ENCODE measurements around the gene SRRM3. TPM values are rescaled to one million over a fixed set of nuclear protein-coding genes. Genes with fewer than 3 reads are reported as not detected.

The SRRM3 gene
- total and polyA plus RNA-seq, 9 of the 15 experiments (the other 6 are each of a cell fraction or from before 2014, with no cell fraction given), result 0.04 to 0.91 (median 0.46) TPM; not detected in 2

DNA sequence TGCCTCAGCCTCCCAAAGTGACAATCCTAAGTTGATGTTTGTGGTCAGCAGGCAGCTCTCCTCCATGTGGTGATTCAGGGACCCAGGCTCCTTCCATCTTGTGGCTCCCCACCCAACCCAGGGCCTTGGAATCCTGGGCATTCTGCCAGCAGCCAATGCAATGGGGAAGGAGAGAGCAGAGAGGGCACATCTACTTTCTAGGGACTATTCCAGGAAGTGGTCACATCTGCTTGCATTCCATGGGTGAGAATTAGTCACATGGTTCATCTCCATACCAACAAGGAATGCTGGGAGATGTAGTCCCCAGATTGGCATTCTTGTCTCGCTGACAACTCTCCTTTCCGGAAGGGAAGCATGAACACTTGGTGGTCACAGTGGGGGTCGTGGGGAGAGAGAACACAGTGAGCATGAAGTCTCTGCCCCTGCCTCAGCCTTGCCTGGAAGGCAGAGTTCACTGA is 9.9 kb upstream of the SRRM3 start (continued):
- TF ChIP-seq, protein P1, sequence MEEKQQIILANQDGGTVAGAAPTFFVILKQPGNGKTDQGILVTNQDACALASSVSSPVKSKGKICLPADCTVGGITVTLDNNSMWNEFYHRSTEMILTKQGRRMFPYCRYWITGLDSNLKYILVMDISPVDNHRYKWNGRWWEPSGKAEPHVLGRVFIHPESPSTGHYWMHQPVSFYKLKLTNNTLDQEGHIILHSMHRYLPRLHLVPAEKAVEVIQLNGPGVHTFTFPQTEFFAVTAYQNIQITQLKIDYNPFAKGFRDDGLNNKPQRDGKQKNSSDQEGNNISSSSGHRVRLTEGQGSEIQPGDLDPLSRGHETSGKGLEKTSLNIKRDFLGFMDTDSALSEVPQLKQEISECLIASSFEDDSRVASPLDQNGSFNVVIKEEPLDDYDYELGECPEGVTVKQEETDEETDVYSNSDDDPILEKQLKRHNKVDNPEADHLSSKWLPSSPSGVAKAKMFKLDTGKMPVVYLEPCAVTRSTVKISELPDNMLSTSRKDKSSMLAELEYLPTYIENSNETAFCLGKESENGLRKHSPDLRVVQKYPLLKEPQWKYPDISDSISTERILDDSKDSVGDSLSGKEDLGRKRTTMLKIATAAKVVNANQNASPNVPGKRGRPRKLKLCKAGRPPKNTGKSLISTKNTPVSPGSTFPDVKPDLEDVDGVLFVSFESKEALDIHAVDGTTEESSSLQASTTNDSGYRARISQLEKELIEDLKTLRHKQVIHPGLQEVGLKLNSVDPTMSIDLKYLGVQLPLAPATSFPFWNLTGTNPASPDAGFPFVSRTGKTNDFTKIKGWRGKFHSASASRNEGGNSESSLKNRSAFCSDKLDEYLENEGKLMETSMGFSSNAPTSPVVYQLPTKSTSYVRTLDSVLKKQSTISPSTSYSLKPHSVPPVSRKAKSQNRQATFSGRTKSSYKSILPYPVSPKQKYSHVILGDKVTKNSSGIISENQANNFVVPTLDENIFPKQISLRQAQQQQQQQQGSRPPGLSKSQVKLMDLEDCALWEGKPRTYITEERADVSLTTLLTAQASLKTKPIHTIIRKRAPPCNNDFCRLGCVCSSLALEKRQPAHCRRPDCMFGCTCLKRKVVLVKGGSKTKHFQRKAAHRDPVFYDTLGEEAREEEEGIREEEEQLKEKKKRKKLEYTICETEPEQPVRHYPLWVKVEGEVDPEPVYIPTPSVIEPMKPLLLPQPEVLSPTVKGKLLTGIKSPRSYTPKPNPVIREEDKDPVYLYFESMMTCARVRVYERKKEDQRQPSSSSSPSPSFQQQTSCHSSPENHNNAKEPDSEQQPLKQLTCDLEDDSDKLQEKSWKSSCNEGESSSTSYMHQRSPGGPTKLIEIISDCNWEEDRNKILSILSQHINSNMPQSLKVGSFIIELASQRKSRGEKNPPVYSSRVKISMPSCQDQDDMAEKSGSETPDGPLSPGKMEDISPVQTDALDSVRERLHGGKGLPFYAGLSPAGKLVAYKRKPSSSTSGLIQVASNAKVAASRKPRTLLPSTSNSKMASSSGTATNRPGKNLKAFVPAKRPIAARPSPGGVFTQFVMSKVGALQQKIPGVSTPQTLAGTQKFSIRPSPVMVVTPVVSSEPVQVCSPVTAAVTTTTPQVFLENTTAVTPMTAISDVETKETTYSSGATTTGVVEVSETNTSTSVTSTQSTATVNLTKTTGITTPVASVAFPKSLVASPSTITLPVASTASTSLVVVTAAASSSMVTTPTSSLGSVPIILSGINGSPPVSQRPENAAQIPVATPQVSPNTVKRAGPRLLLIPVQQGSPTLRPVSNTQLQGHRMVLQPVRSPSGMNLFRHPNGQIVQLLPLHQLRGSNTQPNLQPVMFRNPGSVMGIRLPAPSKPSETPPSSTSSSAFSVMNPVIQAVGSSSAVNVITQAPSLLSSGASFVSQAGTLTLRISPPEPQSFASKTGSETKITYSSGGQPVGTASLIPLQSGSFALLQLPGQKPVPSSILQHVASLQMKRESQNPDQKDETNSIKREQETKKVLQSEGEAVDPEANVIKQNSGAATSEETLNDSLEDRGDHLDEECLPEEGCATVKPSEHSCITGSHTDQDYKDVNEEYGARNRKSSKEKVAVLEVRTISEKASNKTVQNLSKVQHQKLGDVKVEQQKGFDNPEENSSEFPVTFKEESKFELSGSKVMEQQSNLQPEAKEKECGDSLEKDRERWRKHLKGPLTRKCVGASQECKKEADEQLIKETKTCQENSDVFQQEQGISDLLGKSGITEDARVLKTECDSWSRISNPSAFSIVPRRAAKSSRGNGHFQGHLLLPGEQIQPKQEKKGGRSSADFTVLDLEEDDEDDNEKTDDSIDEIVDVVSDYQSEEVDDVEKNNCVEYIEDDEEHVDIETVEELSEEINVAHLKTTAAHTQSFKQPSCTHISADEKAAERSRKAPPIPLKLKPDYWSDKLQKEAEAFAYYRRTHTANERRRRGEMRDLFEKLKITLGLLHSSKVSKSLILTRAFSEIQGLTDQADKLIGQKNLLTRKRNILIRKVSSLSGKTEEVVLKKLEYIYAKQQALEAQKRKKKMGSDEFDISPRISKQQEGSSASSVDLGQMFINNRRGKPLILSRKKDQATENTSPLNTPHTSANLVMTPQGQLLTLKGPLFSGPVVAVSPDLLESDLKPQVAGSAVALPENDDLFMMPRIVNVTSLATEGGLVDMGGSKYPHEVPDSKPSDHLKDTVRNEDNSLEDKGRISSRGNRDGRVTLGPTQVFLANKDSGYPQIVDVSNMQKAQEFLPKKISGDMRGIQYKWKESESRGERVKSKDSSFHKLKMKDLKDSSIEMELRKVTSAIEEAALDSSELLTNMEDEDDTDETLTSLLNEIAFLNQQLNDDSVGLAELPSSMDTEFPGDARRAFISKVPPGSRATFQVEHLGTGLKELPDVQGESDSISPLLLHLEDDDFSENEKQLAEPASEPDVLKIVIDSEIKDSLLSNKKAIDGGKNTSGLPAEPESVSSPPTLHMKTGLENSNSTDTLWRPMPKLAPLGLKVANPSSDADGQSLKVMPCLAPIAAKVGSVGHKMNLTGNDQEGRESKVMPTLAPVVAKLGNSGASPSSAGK (IDR thresholded peaks at IDR 0.05), result no peak
- TF ChIP-seq ZFPM2 (CRISPR knock-in tag; IDR thresholded peaks at IDR 0.05), result no peak
- no peak for TF ChIP-seq ZNF134 (CRISPR knock-in tag; conservative IDR thresholded peaks at IDR 0.05)
- TF ChIP-seq ZNF830 (CRISPR knock-in tag; IDR thresholded peaks at IDR 0.05), result no peak
- no peak for TF ChIP-seq MAX (CRISPR knock-in tag; IDR thresholded peaks at IDR 0.05)
- TF ChIP-seq HOXB6 (CRISPR knock-in tag; IDR thresholded peaks at IDR 0.05; ENCODE audit: borderline replicate concordance), result no peak
- no peak for TF ChIP-seq ZNF780A (CRISPR knock-in tag; IDR thresholded peaks at IDR 0.05)
- no peak for TF ChIP-seq TSHZ1 (CRISPR knock-in tag; IDR thresholded peaks at IDR 0.05)
- no peak for TF ChIP-seq JUNB (CRISPR knock-in tag; conservative IDR thresholded peaks at IDR 0.05)
- TF ChIP-seq BACH1 (tag; IDR thresholded peaks at IDR 0.05), result no peak
- TF ChIP-seq, protein P2, sequence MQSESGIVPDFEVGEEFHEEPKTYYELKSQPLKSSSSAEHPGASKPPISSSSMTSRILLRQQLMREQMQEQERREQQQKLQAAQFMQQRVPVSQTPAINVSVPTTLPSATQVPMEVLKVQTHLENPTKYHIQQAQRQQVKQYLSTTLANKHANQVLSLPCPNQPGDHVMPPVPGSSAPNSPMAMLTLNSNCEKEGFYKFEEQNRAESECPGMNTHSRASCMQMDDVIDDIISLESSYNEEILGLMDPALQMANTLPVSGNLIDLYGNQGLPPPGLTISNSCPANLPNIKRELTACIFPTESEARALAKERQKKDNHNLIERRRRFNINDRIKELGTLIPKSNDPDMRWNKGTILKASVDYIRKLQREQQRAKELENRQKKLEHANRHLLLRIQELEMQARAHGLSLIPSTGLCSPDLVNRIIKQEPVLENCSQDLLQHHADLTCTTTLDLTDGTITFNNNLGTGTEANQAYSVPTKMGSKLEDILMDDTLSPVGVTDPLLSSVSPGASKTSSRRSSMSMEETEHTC (IDR thresholded peaks at IDR 0.05), result no peak
- no peak for TF ChIP-seq EP300 (IDR thresholded peaks at IDR 0.05; ENCODE audit: low read length)

Measured in K562 (cell line).